Keratinocyte (primary cell): ENCODE measurements around the gene NOSIP. TPM values are rescaled to one million over a fixed set of nuclear protein-coding genes. Genes with fewer than 3 reads are reported as not detected.

Experiments
- DNase-seq: peaks from one replicate; pipeline ENCODE4 v3.0.0-alpha.2; 2011; ENCODE audit warnings: low read depth, missing footprints, low spot score
- FAIRE-seq: peaks from 2 replicates; lab custom pipeline; 2011; peaks lifted over from hg19 to GRCh38; lab: Jason Lieb, UNC
- H2AFZ ChIP-seq: 2 replicates; pipeline ENCODE4 v1.6.0; 2012; ENCODE audit warnings: low read length, control low read depth, inconsistent platforms; ENCODE audit not compliant: control insufficient read depth
- H3K27ac ChIP-seq: 2 replicates; pipeline ENCODE4 v1.5.1; 2011; ENCODE audit warnings: low read length; ENCODE audit not compliant: control insufficient read depth, insufficient read depth
- H3K27me3 ChIP-seq: 3 replicates; pipeline ENCODE4 v1.6.0; 2011; ENCODE audit warnings: low read length; ENCODE audit not compliant: control insufficient read depth, insufficient read depth; ENCODE audit errors: extremely low read depth
- H3K36me3 ChIP-seq, 2 experiments: 2 replicates in 1 of 2; 3 replicates in 1 of 2; pipeline ENCODE4 v1.5.1; 2011; ENCODE audit warnings: low read length in 2 of 2, mild to moderate bottlenecking in 1 of 2; ENCODE audit not compliant: control insufficient read depth in 2 of 2, insufficient read depth in 2 of 2; ENCODE audit errors: extremely low read depth in 1 of 2
- H3K4me1 ChIP-seq: 3 replicates; pipeline ENCODE4 v1.5.1; 2011; ENCODE audit warnings: low read length; ENCODE audit not compliant: control insufficient read depth, insufficient read depth; ENCODE audit errors: extremely low read depth
- H3K4me2 ChIP-seq: 3 replicates; pipeline ENCODE4 v1.6.0; 2011; ENCODE audit warnings: low read depth, low read length; ENCODE audit not compliant: control insufficient read depth, insufficient read depth; ENCODE audit errors: extremely low read depth
- H3K4me3 ChIP-seq, 3 experiments: fragments of 200-600 bp in 1 of 3; sonication (generic) in 1 of 3; 2 replicates in 2 of 3; 3 replicates in 1 of 3; pipeline ENCODE4 v1.5.1; 2011 to 2016; ENCODE audit warnings: low read length in 3 of 3, mild to moderate bottlenecking in 3 of 3, control low read depth in 2 of 3, inconsistent platforms in 1 of 3, low read depth in 1 of 3, mixed read lengths in 1 of 3, mixed run types in 1 of 3, moderate library complexity in 1 of 3; ENCODE audit not compliant: control insufficient read depth in 2 of 3, insufficient read depth in 2 of 3; ENCODE audit errors: extremely low read depth in 1 of 3
- H3K79me2 ChIP-seq: 2 replicates; pipeline ENCODE4 v1.6.0; 2012; ENCODE audit warnings: low read length; ENCODE audit not compliant: control insufficient read depth, insufficient read depth
- H3K9ac ChIP-seq: 3 replicates; pipeline ENCODE4 v1.6.0; 2011; ENCODE audit warnings: low read length; ENCODE audit not compliant: control insufficient read depth, insufficient read depth; ENCODE audit errors: extremely low read depth
- H3K9me1 ChIP-seq: 3 replicates; pipeline ENCODE4 v1.6.0; 2011; ENCODE audit warnings: low read length; ENCODE audit not compliant: control insufficient read depth, insufficient read depth; ENCODE audit errors: extremely low read depth
- H3K9me3 ChIP-seq: 2 replicates; pipeline ENCODE4 v1.5.1; 2012; ENCODE audit warnings: low read depth, low read length; ENCODE audit not compliant: control insufficient read depth
- H4K20me1 ChIP-seq: 3 replicates; pipeline ENCODE4 v1.6.0; 2011; ENCODE audit warnings: low read length; ENCODE audit not compliant: control insufficient read depth, insufficient read depth; ENCODE audit errors: extremely low read depth
- CTCF ChIP-seq, 3 experiments: IDR thresholded peaks in 1 of 3; conservative IDR thresholded peaks in 1 of 3; optimal IDR thresholded peaks in 1 of 3; 2 replicates in 2 of 3; 3 replicates in 1 of 3; pipeline versions ENCODE3 to v1.5.1; 2011; ENCODE audit warnings: low read length in 3 of 3, mild to moderate bottlenecking in 3 of 3, moderate library complexity in 2 of 3, control low read depth in 1 of 3, inconsistent platforms in 1 of 3; ENCODE audit not compliant: insufficient read depth in 2 of 3; ENCODE audit errors: extremely low read depth in 1 of 3
- EZH2 ChIP-seq: IDR thresholded peaks from one replicate; pipeline ENCODE4 v1.6.1; 2012; ENCODE audit warnings: inconsistent platforms, mild to moderate bottlenecking, low read length, moderate library complexity
- dilution Hi-C: fragments of 300-500 bp; cut with MboI; formaldehyde crosslinking; loops from one replicate; pipeline ENCODE4 v1.7.0; 2020; ENCODE audit warnings: low sequenced_read_pairs; ENCODE audit not compliant: extremely low pct_ligation_motif_present
- polyA plus RNA-seq, 5 experiments: library from polyadenylated mRNA; depleted of rRNA in 3 of 5; stranded (reverse) in 3 of 5; stranded (forward) in 1 of 5; unstranded in 1 of 5; fragments of >200 nt; gene quantifications; 1 replicate in 1 of 5; 2 replicates in 3 of 5; 3 replicates in 1 of 5; pipeline versions ENCODE4 v1.2.1 to v1.2.3, GENCODE V29; 2011 to 2012; ENCODE audit warnings: missing spikeins in 2 of 5, low read depth in 1 of 5, low replicate concordance in 1 of 5

The NOSIP gene
- polyA plus RNA-seq, 1 donor (not counting 4 experiments of a cell fraction or from before 2014, with no cell fraction given), result 36.6 TPM

- Histone ChIP-seq H3K4me3 (no peak overlapping the region), H3K27me3 (no peaks in the 10 kb centered on the region), H3K9ac (no peak overlapping the region), H3K4me2 (no peak overlapping the region), H4K20me1 (no peaks in the 10 kb centered on the region), H3K27ac (no peak overlapping the region), H3K9me3 (no peaks in the 10 kb centered on the region), H3K36me3 (no peaks in the 10 kb centered on the region), H2AFZ (no peak overlapping the region), H3K4me1 (peaks cover 9% of the 10 kb centered on the region), H3K79me2 (no peaks in the 10 kb centered on the region), H3K9me1 (no peaks in the 10 kb centered on the region)
- TF ChIP-seq EZH2 (no peak), CTCF (optimal IDR thresholded peaks at IDR 0.05 in 1 of 3, IDR thresholded peaks at IDR 0.05 in 1 of 3, conservative IDR thresholded peaks at IDR 0.05 in 1 of 3; ENCODE audit: extremely low read depth in 1 of 3, insufficient read depth in 2 of 3, low read length in 3 of 3) (no peak)
- no peak for DNase-seq
- dilution Hi-C loops, result no loop called here
- no peak for FAIRE-seq
These were observed 66.2 kb downstream of the NOSIP start for GRCh38 chr19:49514151-49514550.

GRCh38 chr19:49513746-49514118, 66.6 kb downstream of the NOSIP start:
- peak overlapping the region in 1 of 3 experiments; percentile 46 for H3K4me3 ChIP-seq
- peaks cover 9% of the 10 kb centered on the region for H3K4me1 ChIP-seq
- no peaks in the 10 kb centered on the region for H4K20me1 ChIP-seq
- no peak overlapping the region for H2AFZ ChIP-seq
- peak overlapping the region; percentile 80 for H3K4me2 ChIP-seq
- H3K79me2 ChIP-seq, result no peaks in the 10 kb centered on the region
- no peaks in the 10 kb centered on the region for H3K27me3 ChIP-seq
- H3K9me1 ChIP-seq, result no peaks in the 10 kb centered on the region
- no peaks in the 10 kb centered on the region for H3K9me3 ChIP-seq
- peak overlapping the region; percentile 44 for H3K9ac ChIP-seq
- H3K36me3 ChIP-seq, result no peaks in the 10 kb centered on the region
- FAIRE-seq, result no peak
- no peak for TF ChIP-seq CTCF (optimal IDR thresholded peaks at IDR 0.05 in 1 of 3, IDR thresholded peaks at IDR 0.05 in 1 of 3, conservative IDR thresholded peaks at IDR 0.05 in 1 of 3; ENCODE audit: extremely low read depth in 1 of 3, insufficient read depth in 2 of 3, low read length in 3 of 3)
- no peak for TF ChIP-seq EZH2
- H3K27ac ChIP-seq, result no peak overlapping the region
- dilution Hi-C loops, result no loop called here
- no peak for DNase-seq
